Mucosa of descending colon (tissue), 3 donors: ENCODE results near the gene TBKBP1. TPM values are rescaled to one million over a fixed set of nuclear protein-coding genes. Genes with fewer than 3 reads are reported as not detected.
A peak's percentile ranks its signal among the peaks of the same experiment; 100 is the strongest.

Experiments
- ATAC-seq: fragments of 200-7000 bp; cut with Tn5 transposase; one replicate; pipeline ENCODE4 v1.9.1; 2020; ENCODE audit warnings: mild to moderate bottlenecking, moderate library complexity
- DNase-seq, 3 donors: peaks; one replicate each; pipeline ENCODE4 v3.0.0-alpha.2; 2020
- H3K36me3 ChIP-seq: fragments of 200-600 bp; one replicate; pipeline ENCODE4 v1.8.0; 2021; ENCODE audit warnings: low read depth, mild to moderate bottlenecking
- H3K4me1 ChIP-seq: fragments of 200-600 bp; one replicate; pipeline ENCODE4 v1.8.0; 2021; ENCODE audit warnings: low read depth, mild to moderate bottlenecking
- H3K4me3 ChIP-seq: fragments of 200-600 bp; one replicate; pipeline ENCODE4 v1.8.0; 2021; ENCODE audit warnings: mild to moderate bottlenecking
- H3K9me3 ChIP-seq: fragments of 200-600 bp; one replicate; pipeline ENCODE4 v1.8.0; 2021; ENCODE audit warnings: mild to moderate bottlenecking
- CTCF ChIP-seq: fragments of 200-600 bp; IDR thresholded peaks from one replicate; pipeline ENCODE4 v1.8.0; 2022; ENCODE audit warnings: antibody characterized with exemption, mild to moderate bottlenecking
- intact Hi-C, 2 donors: fragments of 100-400 bp; cut with DNase I in 1 of 2; cut with micrococcal nuclease in 1 of 2; formaldehyde crosslinking; loops; one replicate each; pipeline versions ENCODE4 v1.11.0 to v1.11.1; 2022; cut with DNase I, micrococcal nuclease
- total RNA-seq, 3 donors: library from RNA; stranded (reverse); fragmentation: NEBNext Ultra II Directional in 2 of 3; extraction: Animal tissue kit (Norgen Biotek cat#: 25700) in 2 of 3; gene quantifications; one replicate each; pipeline versions ENCODE4 v1.2.1 to v1.2.4, GENCODE V29; 2021 to 2023
- donor health status: DM: no; HTN: no; CAD: no; lungs with moderate emphysema.
- donor health status: DM: no; HTN: no; CAD: no.
- donor health status: DM: no; HTN: yes; CAD: no.

Gene TBKBP1
- total RNA-seq, 3 donors from 2014 or later = 2.3 to 20.3 (median 3.2) TPM

GRCh38 chr17:47650525-47651522, 43.1 kb upstream of the TBKBP1 start:
- no peaks in the 10 kb centered on the region for H3K9me3 ChIP-seq
- DNase-seq = peak; percentile 94 to 98 (median 97)
- peaks cover 7% of the 10 kb centered on the region for H3K36me3 ChIP-seq
- peak overlapping the region; percentile 84 for H3K4me3 ChIP-seq
- peak; percentile 72 for ATAC-seq
- peaks cover 20% of the 10 kb centered on the region for H3K4me1 ChIP-seq
- no peak for TF ChIP-seq CTCF
- intact Hi-C loops = no loop called here

DNA sequence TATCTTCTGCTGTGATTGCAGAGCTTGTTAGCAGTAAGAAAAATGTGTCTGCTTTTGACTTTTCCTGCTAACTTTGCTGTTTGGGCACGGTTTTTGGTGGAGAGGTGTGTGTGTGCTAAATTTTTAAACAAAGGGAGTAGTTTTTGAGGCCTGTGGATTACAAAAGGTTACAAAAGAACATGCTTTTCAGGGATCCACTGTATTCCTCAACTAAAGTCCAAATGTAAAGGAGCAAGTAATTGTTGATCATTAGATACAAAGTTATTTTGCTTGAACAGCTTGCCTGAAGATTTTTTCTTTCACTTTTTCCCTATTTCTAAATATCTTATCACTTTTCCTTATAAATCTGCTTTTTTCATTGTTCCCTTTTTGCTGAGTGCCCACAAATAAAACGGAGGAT, 42.3 kb upstream of the TBKBP1 start:
- ATAC-seq (no peak), DNase-seq (no peak)
- Histone ChIP-seq H3K4me3 (no peak overlapping the region), H3K36me3 (peaks cover 7% of the 10 kb centered on the region), H3K9me3 (no peaks in the 10 kb centered on the region), H3K4me1 (peaks cover 20% of the 10 kb centered on the region)
- intact Hi-C loops = no loop called here
- no peak for TF ChIP-seq CTCF

- peaks cover 20% of the 10 kb centered on the region for H3K4me1 ChIP-seq
- no peaks in the 10 kb centered on the region for H3K9me3 ChIP-seq
- peaks cover 7% of the 10 kb centered on the region for H3K36me3 ChIP-seq
- ATAC-seq (no peak), DNase-seq (peak in 1 of 3 donors; percentile 3)
- H3K4me3 ChIP-seq = no peak overlapping the region
- intact Hi-C loops = no loop called here
- TF ChIP-seq CTCF = no peak
Measured at GRCh38 chr17:47652570-47652969, 41.4 kb upstream of the TBKBP1 start.

DNA sequence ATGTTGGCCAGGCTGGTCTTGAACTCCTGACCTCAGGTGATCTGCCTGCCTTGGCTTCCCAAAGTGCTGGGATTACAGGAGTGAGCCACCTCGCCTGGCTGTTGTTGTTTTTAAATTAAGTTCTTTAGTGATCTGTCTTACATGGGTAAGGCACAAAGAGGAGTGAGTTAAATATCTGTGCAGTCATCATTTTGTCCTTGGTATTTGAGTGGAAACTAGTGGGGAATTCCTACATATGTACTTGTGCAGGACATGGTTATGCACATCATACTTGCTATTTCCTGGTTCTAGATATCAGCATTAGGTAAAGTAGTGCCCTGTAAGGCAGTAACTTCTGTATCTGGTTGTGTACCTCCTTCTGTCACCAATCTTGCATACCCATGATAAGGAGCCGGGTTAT, 40.5 kb upstream of the TBKBP1 start:
- Histone ChIP-seq H3K9me3 (no peaks in the 10 kb centered on the region), H3K36me3 (peaks cover 11% of the 10 kb centered on the region), H3K4me1 (peaks cover 17% of the 10 kb centered on the region), H3K4me3 (no peak overlapping the region)
- TF ChIP-seq CTCF = no peak
- DNase-seq = no peak
- intact Hi-C loops = no loop called here
- no peak for ATAC-seq

- H3K9me3 ChIP-seq = no peaks in the 10 kb centered on the region
- DNase-seq (no peak), ATAC-seq (no peak)
- peaks cover 17% of the 10 kb centered on the region for H3K4me1 ChIP-seq
- peaks cover 10% of the 10 kb centered on the region for H3K36me3 ChIP-seq
- no peak for TF ChIP-seq CTCF
- intact Hi-C loops = no loop called here
- no peak overlapping the region for H3K4me3 ChIP-seq
Measured at GRCh38 chr17:47654991-47655390, 39.0 kb upstream of the TBKBP1 start.
